Measurements from ENCODE around the gene E2F2. TPM values are rescaled to one million over a fixed set of nuclear protein-coding genes. Genes with fewer than 3 reads are reported as not detected.

Gene E2F2
- total RNA-seq, 1 experiment from 2014 or later: 5.1 TPM

GRCh38 chr1:23459338-23459757 lies 71.7 kb downstream of the E2F2 start:
- H3K4me2 ChIP-seq (ENCODE audit: insufficient read depth, insufficient read length, low read length): no peak overlapping the region
- no peaks in the 10 kb centered on the region for H3K23me2 ChIP-seq (ENCODE audit: insufficient read length, low read depth, low read length, poor library complexity, severe bottlenecking)
- H3K27ac ChIP-seq (ENCODE audit: insufficient read length, low read depth, low read length): no peak overlapping the region
- no peak for TF ChIP-seq CTCF (conservative IDR thresholded peaks at IDR 0.05)
- H3K27me3 ChIP-seq (ENCODE audit: insufficient read depth, low read length): no peaks in the 10 kb centered on the region
- no CpG with 5 or more reads among the region's 2 CpGs for WGBS (ENCODE audit: extremely low coverage, insufficient read length, low lambda C conversion rate)
- H2BK5ac ChIP-seq (ENCODE audit: insufficient read length, low read length): no peak overlapping the region
- no peak overlapping the region for H2AK5ac ChIP-seq (ENCODE audit: insufficient read length, low read length)
- Mint-ChIP-seq H3K9me3 (no peaks in the 10 kb centered on the region), H3K27ac (peak overlapping the region in 1 of 3 experiments; percentile 14; a peak in 1 of 7 replicates), H3K4me1 (peaks cover 6% of the 10 kb centered on the region in 2 experiments; a peak in 3 of 4 replicates), H3K27me3 (ENCODE audit: low read depth) (no peaks in the 10 kb centered on the region; the same call in 1 of the 2 replicates), H3K36me3 (ENCODE audit: insufficient read depth in 1 of 3, low read depth in 3 of 3) (peaks cover 1 to 10% (median 2%) of the 10 kb centered on the region in 3 experiments; a peak in 2 of 7 replicates), H3K4me3 (no peak overlapping the region)
- H2BK15ac ChIP-seq (ENCODE audit: low read depth, low read length): no peak overlapping the region
- no peak overlapping the region for H3K18ac ChIP-seq (ENCODE audit: insufficient read length, low read depth, low read length)
- no peak overlapping the region for H2AFZ ChIP-seq (ENCODE audit: low read length)
- H4K8ac ChIP-seq (replicated peaks; ENCODE audit: insufficient read length, low read depth, low read length): no peak overlapping the region
- peak; percentile 67 for DNase-seq
- H4K20me1 ChIP-seq (ENCODE audit: control insufficient read depth, insufficient read depth, insufficient read length): no peaks in the 10 kb centered on the region
- no peak overlapping the region for H3K56ac ChIP-seq (ENCODE audit: insufficient read length, low read depth, low read length)
- no peak overlapping the region for H2BK12ac ChIP-seq (ENCODE audit: insufficient read length, low read depth, low read length)
- H3K79me2 ChIP-seq (ENCODE audit: insufficient read depth, low read length): no peaks in the 10 kb centered on the region; the same call in 1 of the 2 replicates
- H4K5ac ChIP-seq (ENCODE audit: insufficient read length, low read depth, low read length): no peak overlapping the region
- H2BK120ac ChIP-seq (ENCODE audit: low read depth, low read length, poor library complexity, severe bottlenecking): no peak overlapping the region
- H3T11ph ChIP-seq (ENCODE audit: low read length): no peak overlapping the region
- no peak overlapping the region for H4K91ac ChIP-seq (ENCODE audit: insufficient read length, low read depth, low read length)
- H3K9me3 ChIP-seq (ENCODE audit: control insufficient read depth, low read depth, low read length): no peaks in the 10 kb centered on the region
- H3K79me1 ChIP-seq (ENCODE audit: insufficient read depth, low read depth, low read length, poor library complexity, severe bottlenecking): no peaks in the 10 kb centered on the region
- H3K4ac ChIP-seq (ENCODE audit: low read depth, low read length): no peak overlapping the region
- no peak overlapping the region for H3K9ac ChIP-seq (ENCODE audit: extremely low read depth, insufficient read length, low read length)
- no peak overlapping the region for H2BK20ac ChIP-seq (ENCODE audit: low read depth, low read length, poor library complexity, severe bottlenecking)
- no peak overlapping the region for H3K23ac ChIP-seq (ENCODE audit: insufficient read length, low read depth, low read length)
- H3K14ac ChIP-seq (ENCODE audit: insufficient read depth, low read length): no peak overlapping the region
- no peaks in the 10 kb centered on the region; the same call in 1 of the 2 replicates for H3K4me1 ChIP-seq (ENCODE audit: insufficient read depth, low read length)

Other genes with a start within 250 kb of the E2F2 start
- gene HNRNPR, start 186.9 kb downstream of the E2F2 start, total RNA-seq (2021): 196 and 197 TPM in 2 replicates
- gene ZNF436, start 161.4 kb downstream of the E2F2 start, total RNA-seq (2021): 0.44 and 0.52 TPM in 2 replicates
- gene TCEA3, start 106.5 kb downstream of the E2F2 start, total RNA-seq (2021): 0.29 and 0.37 TPM in 2 replicates
- gene ASAP3, start 47.1 kb downstream of the E2F2 start, total RNA-seq (2021): 25.9 and 26.7 TPM in 2 replicates
- 113 and 119 TPM in 2 replicates for gene ID3, start 28.3 kb upstream of the E2F2 start, total RNA-seq (2021)
- gene RPL11, start 160.6 kb upstream of the E2F2 start, total RNA-seq (2021): 1,617 and 1,618 TPM in 2 replicates
- 66.2 and 69.0 TPM in 2 replicates for gene ELOA, start 212.2 kb upstream of the E2F2 start, total RNA-seq (2021)
- gene PITHD1, start 247.2 kb upstream of the E2F2 start, total RNA-seq (2021): 91.2 and 92.0 TPM in 2 replicates